Ureter (tissue), 1 donor: ENCODE results near the gene COPS8. TPM values are rescaled to one million over a fixed set of nuclear protein-coding genes. Genes with fewer than 3 reads are reported as not detected.

Experiments
- DNase-seq: peaks from one replicate; pipeline ENCODE4 v3.0.0-alpha.2; 2020; ENCODE audit warnings: low spot score
- total RNA-seq: library from RNA; stranded (reverse); gene quantifications from one replicate; pipeline ENCODE4 v1.2.4, GENCODE V29; 2023
- donor health status: DM: yes; HTN: yes; CAD: no.

Gene COPS8
- 46.1 TPM for total RNA-seq

GRCh38 chr2:237085248-237086221 is at the start of gene COPS8:
Gene COPS8 (plus strand): TSS chr2:237085889. CDS start chr2:237085965, 76 bp downstream.
- peak; percentile 96 for DNase-seq

GRCh38 chr2:237039301-237040031 is 46.2 kb upstream of the COPS8 start:
- no peak for DNase-seq

GRCh38 chr2:237041231-237041630 is 44.5 kb upstream of the COPS8 start:
- no peak for DNase-seq

DNA sequence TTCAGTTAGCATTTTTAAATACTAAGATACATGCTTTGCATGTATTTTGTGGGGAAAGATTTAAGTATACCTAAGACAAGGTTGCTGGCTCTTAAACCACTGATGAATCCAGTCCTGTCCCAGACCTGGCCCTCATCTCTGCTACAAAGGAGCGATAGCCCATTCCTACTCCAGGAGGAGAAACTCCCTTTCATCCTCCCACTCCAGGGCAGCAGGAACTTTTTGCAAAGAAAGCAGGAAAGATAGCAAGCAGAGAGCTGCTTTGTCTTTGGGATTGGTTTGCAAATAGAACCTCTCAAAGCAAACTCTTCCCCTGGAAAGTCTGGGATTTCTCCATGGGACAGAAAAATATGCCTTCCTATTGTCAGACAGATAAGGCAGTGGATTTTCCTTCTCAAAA is 43.6 kb upstream of the COPS8 start:
- DNase-seq: no peak

- DNase-seq: no peak
Measured at GRCh38 chr2:237043866-237044265, 41.8 kb upstream of the COPS8 start.

DNA sequence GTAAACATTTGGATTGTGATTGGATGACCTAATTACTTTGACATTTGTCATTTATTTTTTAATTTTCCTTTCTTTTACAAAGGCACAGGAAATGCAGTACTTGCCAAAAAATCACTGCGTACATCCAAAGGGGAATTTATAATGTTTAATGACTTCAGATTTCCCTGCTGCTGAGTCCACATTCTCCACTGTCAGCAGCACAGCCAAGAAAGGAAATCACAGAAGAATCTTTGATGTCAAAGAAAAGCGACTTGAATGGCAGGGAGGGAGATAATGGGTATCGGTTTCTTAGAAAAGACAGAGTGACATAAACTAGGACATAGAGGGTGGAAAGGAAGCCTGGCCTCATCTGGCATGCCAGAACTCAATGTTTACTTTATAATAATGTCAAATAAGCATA is 41.4 kb upstream of the COPS8 start:
- no peak for DNase-seq

DNA sequence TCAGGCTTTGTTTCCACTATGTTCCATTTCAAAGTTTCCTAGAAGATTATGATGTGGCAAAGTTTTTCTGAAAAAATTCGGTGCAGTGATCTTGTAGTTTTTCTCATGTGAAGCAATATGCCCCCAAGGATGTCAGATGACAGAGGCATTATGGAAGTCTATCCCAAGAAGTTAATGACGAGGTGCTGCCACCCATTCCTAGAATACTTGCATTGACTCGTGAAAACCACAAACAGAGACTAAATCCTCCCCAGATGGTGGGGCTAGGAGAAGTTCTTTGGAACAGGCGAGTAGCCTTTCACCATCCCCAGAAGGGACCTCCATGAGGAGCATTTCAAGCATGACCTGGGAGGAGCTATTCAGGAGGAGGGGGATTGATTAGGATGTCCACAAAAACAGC is 40.2 kb upstream of the COPS8 start:
- DNase-seq: no peak

GRCh38 chr2:237048595-237048994 is 37.1 kb upstream of the COPS8 start:
- DNase-seq: no peak

DNA sequence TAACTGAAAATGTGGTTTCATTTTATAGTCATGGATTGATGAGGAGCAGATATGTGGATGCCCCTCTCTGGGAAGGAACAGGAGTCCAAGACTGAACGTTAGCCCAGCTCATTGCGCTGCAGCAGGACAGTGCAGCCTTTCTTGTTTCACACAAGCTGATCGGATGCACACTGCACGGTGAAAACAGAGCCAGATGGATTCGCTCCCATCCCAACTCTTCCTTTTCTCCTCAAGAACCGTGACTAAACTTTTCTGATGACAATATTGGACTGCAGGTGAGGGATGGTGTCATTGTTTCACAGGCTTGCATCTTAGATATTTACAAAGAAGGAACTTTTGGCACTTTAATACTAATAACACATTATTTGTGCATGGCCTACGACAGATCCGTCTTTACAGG is 33.8 kb upstream of the COPS8 start:
- no peak for DNase-seq

DNA sequence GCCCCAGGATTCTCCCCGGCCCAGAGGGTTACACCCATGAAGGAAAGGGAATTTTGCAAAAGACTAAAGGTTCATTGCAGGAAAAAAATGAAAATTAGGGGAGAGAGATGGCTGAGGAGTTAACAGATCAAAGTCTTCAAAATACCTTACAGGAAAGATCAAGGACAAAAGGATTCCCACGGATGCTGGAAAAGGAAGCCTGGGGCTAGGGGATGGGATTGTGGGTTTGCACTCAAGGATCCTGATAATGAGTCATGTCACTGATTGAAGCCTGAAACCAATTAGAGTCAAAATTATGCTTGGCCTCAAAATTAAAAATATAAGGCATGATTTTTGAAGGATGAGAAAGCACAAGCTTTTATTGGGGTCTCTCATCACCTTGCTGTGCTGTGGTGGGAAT is 32.6 kb upstream of the COPS8 start:
- no peak for DNase-seq

- no peak for DNase-seq
Measured at GRCh38 chr2:237055386-237056100, 30.1 kb upstream of the COPS8 start.

GRCh38 chr2:237056287-237056875 is 29.3 kb upstream of the COPS8 start:
- no peak for DNase-seq

- DNase-seq: no peak
Measured at GRCh38 chr2:237057107-237057506, 28.6 kb upstream of the COPS8 start.

- DNase-seq: no peak
Measured at GRCh38 chr2:237057893-237058300, 27.8 kb upstream of the COPS8 start.

DNA sequence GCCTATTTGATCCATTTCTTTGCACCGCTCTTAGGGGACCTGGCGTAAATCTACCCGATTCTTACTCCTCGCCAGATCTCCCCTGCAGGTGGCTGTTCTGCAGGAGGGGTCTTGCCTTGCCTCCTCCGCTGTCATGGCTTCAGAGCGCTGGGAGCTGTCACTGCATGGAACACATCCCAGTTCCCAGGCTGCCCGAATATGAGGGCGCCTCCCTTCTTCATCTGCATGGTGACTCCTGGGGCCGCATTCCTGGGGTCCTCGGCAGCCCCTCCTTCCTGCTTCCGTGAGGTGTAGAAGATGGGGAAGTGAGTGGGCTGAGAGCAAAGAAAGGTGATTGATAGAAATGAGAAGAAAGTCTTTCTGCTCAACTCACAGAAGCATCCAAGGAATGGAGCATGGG is 27.3 kb upstream of the COPS8 start:
- DNase-seq: no peak

- no peak for DNase-seq
Measured at GRCh38 chr2:237059155-237059875, 26.4 kb upstream of the COPS8 start.

GRCh38 chr2:237060534-237061312 is 25.0 kb upstream of the COPS8 start:
- DNase-seq: peak; percentile 57

DNA sequence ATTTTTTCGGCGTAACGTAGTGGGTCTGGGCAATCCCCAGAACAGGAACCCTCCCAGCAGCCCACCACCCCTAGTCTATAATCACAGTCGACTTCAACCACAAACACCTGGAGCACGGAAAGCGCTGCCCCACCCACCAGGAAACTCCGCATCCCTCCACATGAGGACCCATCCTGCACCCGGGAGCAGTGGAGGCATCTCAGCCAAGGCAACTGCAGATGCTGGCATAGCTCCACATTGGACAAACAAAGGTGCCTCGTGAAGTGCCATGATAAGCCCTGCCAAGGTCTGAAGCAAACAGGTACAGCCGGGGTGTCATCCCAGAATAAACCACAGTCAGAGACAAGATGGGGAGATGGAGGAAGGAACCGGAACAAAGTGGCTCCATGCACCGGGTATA is 24.3 kb upstream of the COPS8 start:
- no peak for DNase-seq

DNA sequence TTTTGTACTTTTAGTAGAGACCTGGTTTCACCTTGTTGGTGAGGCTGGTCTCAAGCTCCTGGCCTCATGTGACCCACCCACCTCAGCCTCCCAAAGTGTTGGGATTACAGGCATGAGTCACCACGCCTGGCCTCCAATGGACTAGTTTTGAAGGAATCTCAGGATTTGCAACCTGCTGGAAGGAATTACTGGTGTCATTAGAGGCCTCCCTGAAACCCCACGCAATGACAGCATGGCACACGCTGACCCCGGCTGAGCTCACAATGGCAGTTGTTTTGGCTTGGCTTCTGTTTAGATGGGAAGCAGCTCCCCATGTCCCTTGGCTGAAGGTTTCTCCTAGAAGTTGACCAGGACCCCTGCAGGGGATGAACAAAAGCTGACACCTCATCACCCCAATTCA is 23.1 kb upstream of the COPS8 start:
- DNase-seq: no peak
